ENCODE results near the gene MALRD1.

- no peak for TF ChIP-seq POLR2A (IDR thresholded peaks at IDR 0.05)
- no peak for TF ChIP-seq CTCF (IDR thresholded peaks at IDR 0.05)
These were observed 71.8 kb downstream of the MALRD1 start for GRCh38 chr10:19120381-19120908.
